CMK (cell line): ENCODE measurements around the gene TMEM164.

ENCODE experiments used
- DNase-seq: peaks from one replicate; pipeline ENCODE4 v3.0.0-alpha.2; 2010; ENCODE audit warnings: low read depth

Gene TMEM164

GRCh38 chrX:110003167-110004156, 548 bp downstream of the TMEM164 start:
- DNase-seq: peak; percentile 35

- DNase-seq: no peak
These were observed 1.3 kb downstream of the TMEM164 start for GRCh38 chrX:110004215-110004614.

GRCh38 chrX:110004731-110005369, 1.9 kb downstream of the TMEM164 start:
- no peak for DNase-seq

GRCh38 chrX:110006161-110006560, 3.2 kb downstream of the TMEM164 start:
- DNase-seq: no peak

GRCh38 chrX:110006821-110007375, 4.0 kb downstream of the TMEM164 start:
- no peak for DNase-seq

GRCh38 chrX:110008011-110008635, 5.2 kb downstream of the TMEM164 start:
- no peak for DNase-seq

- no peak for DNase-seq
These were observed 10.0 kb downstream of the TMEM164 start for GRCh38 chrX:110012818-110013485.

GRCh38 chrX:110013968-110014367, 11.1 kb downstream of the TMEM164 start:
- DNase-seq: no peak

GRCh38 chrX:110015032-110015431, 12.1 kb downstream of the TMEM164 start:
- no peak for DNase-seq

GRCh38 chrX:110015915-110016314, 13.0 kb downstream of the TMEM164 start:
- no peak for DNase-seq

- no peak for DNase-seq
These were observed 17.6 kb downstream of the TMEM164 start for GRCh38 chrX:110020536-110020935.

- no peak for DNase-seq
These were observed 18.5 kb downstream of the TMEM164 start for GRCh38 chrX:110021258-110022022.

- DNase-seq: no peak
These were observed 19.9 kb downstream of the TMEM164 start for GRCh38 chrX:110022599-110023448.

GRCh38 chrX:110025395-110025794, 22.5 kb downstream of the TMEM164 start:
- DNase-seq: no peak

GRCh38 chrX:110026099-110026844, 23.4 kb downstream of the TMEM164 start:
- DNase-seq: no peak

GRCh38 chrX:110032534-110033147, 29.7 kb downstream of the TMEM164 start:
- DNase-seq: no peak

GRCh38 chrX:110034036-110034435, 31.1 kb downstream of the TMEM164 start:
- no peak for DNase-seq

- no peak for DNase-seq
These were observed 33.5 kb downstream of the TMEM164 start for GRCh38 chrX:110036162-110037033.
